ENCODE results near the gene MLLT10.

DNA sequence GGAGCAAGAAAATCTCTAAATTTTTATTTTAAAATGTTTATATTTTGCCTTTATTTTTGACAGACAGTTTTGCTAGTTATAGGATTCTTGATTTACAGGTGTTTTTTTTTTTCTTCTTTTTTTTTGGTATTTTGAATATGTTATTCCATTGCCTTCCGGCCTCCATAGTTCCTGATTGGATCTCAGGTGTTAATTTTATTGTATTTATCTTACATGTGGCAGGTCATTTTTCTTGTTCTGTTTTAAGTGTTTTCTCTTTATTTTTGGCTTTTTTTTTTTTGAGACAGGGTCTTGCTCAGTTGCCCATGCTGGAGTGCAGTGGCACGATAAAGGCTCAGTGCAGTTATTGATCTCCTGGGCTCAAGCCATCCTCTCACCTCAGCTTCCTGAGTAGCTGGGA is 73.9 kb downstream of the MLLT10 start:
- TF ChIP-seq FOXJ3 (CRISPR knock-in tag; IDR thresholded peaks at IDR 0.05; ENCODE audit: borderline replicate concordance) (no peak), CREB1 (CRISPR knock-in tag; IDR thresholded peaks at IDR 0.05) (no peak), AFF4 (CRISPR knock-in tag; IDR thresholded peaks at IDR 0.05; ENCODE audit: borderline replicate concordance) (no peak), NR3C1 (CRISPR knock-in tag; conservative IDR thresholded peaks at IDR 0.05; ENCODE audit: low read depth) (no peak), TCF7 (CRISPR knock-in tag; IDR thresholded peaks at IDR 0.05; ENCODE audit: low read depth) (no peak), JUN (CRISPR knock-in tag; IDR thresholded peaks at IDR 0.05) (no peak), FOXP1 (CRISPR knock-in tag; IDR thresholded peaks at IDR 0.05; ENCODE audit: borderline replicate concordance) (no peak), ATF1 (CRISPR knock-in tag; IDR thresholded peaks at IDR 0.05) (no peak), NFE2L1 (CRISPR knock-in tag; IDR thresholded peaks at IDR 0.05) (no peak), USF1 (CRISPR knock-in tag; IDR thresholded peaks at IDR 0.05) (no peak), SMAD4 (CRISPR knock-in tag; IDR thresholded peaks at IDR 0.05) (no peak)
- TF ChIP-seq, protein P1, sequence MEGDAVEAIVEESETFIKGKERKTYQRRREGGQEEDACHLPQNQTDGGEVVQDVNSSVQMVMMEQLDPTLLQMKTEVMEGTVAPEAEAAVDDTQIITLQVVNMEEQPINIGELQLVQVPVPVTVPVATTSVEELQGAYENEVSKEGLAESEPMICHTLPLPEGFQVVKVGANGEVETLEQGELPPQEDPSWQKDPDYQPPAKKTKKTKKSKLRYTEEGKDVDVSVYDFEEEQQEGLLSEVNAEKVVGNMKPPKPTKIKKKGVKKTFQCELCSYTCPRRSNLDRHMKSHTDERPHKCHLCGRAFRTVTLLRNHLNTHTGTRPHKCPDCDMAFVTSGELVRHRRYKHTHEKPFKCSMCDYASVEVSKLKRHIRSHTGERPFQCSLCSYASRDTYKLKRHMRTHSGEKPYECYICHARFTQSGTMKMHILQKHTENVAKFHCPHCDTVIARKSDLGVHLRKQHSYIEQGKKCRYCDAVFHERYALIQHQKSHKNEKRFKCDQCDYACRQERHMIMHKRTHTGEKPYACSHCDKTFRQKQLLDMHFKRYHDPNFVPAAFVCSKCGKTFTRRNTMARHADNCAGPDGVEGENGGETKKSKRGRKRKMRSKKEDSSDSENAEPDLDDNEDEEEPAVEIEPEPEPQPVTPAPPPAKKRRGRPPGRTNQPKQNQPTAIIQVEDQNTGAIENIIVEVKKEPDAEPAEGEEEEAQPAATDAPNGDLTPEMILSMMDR (IDR thresholded peaks at IDR 0.05) = no peak
- TF ChIP-seq, protein P2, sequence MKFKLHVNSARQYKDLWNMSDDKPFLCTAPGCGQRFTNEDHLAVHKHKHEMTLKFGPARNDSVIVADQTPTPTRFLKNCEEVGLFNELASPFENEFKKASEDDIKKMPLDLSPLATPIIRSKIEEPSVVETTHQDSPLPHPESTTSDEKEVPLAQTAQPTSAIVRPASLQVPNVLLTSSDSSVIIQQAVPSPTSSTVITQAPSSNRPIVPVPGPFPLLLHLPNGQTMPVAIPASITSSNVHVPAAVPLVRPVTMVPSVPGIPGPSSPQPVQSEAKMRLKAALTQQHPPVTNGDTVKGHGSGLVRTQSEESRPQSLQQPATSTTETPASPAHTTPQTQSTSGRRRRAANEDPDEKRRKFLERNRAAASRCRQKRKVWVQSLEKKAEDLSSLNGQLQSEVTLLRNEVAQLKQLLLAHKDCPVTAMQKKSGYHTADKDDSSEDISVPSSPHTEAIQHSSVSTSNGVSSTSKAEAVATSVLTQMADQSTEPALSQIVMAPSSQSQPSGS (CRISPR knock-in tag; IDR thresholded peaks at IDR 0.05; ENCODE audit: borderline replicate concordance, low read depth) = no peak

Data from WTC11 (cell line).